ENCODE data around the gene ZNG1A.
A peak's percentile ranks its signal among the peaks of the same experiment; 100 is the strongest.

GRCh38 chr9:214648-215493 lies 36.0 kb upstream of the ZNG1A start, which contains the start of gene DOCK8:
- TF ChIP-seq EP300 (IDR thresholded peaks at IDR 0.05) (no peak), POLR2A (IDR thresholded peaks at IDR 0.05) (peak; percentile 31 to 62), POLR2AphosphoS5 (IDR thresholded peaks at IDR 0.05) (no peak)
- TF ChIP-seq, protein P1, sequence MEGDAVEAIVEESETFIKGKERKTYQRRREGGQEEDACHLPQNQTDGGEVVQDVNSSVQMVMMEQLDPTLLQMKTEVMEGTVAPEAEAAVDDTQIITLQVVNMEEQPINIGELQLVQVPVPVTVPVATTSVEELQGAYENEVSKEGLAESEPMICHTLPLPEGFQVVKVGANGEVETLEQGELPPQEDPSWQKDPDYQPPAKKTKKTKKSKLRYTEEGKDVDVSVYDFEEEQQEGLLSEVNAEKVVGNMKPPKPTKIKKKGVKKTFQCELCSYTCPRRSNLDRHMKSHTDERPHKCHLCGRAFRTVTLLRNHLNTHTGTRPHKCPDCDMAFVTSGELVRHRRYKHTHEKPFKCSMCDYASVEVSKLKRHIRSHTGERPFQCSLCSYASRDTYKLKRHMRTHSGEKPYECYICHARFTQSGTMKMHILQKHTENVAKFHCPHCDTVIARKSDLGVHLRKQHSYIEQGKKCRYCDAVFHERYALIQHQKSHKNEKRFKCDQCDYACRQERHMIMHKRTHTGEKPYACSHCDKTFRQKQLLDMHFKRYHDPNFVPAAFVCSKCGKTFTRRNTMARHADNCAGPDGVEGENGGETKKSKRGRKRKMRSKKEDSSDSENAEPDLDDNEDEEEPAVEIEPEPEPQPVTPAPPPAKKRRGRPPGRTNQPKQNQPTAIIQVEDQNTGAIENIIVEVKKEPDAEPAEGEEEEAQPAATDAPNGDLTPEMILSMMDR (IDR thresholded peaks at IDR 0.05): peak; percentile 13 to 79 (median 58)
